ENCODE results near the gene DUSP7.

DNA sequence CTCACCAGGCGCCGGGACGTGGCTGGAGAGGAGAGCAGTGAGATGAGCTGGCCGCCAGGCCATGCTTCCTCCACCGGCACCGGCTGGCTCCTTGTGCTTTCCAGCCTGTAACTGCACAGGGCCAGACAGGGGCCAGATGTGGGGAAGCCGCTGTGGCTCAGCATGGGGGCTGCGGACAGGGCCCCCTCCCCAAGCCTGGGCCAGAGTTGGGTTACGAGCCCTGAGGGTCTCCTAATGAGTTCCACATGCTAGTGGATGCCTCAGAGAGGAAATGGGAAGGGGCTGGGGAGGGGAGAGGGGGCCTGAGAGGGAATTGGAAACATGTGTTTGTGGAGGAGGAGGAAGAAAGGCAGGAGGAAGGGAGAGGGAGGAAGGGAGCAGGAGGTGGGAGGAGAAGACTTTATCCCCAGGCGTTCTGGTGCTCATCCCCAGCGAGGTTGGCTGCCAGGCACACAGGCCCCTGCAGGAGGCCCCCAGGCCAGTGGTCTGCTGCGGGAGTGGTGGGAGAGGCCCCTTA lies 11.7 kb upstream of the DUSP7 start:
- TF ChIP-seq EZH2phosphoT487 (conservative IDR thresholded peaks at IDR 0.05; ENCODE audit: low read length) = no peak
- TF ChIP-seq, protein P1, sequence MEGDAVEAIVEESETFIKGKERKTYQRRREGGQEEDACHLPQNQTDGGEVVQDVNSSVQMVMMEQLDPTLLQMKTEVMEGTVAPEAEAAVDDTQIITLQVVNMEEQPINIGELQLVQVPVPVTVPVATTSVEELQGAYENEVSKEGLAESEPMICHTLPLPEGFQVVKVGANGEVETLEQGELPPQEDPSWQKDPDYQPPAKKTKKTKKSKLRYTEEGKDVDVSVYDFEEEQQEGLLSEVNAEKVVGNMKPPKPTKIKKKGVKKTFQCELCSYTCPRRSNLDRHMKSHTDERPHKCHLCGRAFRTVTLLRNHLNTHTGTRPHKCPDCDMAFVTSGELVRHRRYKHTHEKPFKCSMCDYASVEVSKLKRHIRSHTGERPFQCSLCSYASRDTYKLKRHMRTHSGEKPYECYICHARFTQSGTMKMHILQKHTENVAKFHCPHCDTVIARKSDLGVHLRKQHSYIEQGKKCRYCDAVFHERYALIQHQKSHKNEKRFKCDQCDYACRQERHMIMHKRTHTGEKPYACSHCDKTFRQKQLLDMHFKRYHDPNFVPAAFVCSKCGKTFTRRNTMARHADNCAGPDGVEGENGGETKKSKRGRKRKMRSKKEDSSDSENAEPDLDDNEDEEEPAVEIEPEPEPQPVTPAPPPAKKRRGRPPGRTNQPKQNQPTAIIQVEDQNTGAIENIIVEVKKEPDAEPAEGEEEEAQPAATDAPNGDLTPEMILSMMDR (IDR thresholded peaks at IDR 0.05; ENCODE audit: insufficient read depth, low read length, poor library complexity, severe bottlenecking) = no peak

Data from SU-DHL-6 (cell line).